RWPE2 (cell line): ENCODE data around the gene HOXC5.

Experiments used
- ATAC-seq: fragments of 200-7000 bp; cut with Tn5 transposase; 3 replicates; pipeline ENCODE4 v1.9.1; 2021; ENCODE audit warnings: low read depth
- DNase-seq: peaks from one replicate; pipeline ENCODE4 v3.0.0-alpha.2; 2020; ENCODE audit warnings: low spot score
- H3K27ac ChIP-seq: fragments of 450-650 bp; 2 replicates; pipeline ENCODE4 v1.5.1; 2017; ENCODE audit warnings: mild to moderate bottlenecking; ENCODE audit not compliant: poor library complexity, severe bottlenecking
- H3K27me3 ChIP-seq: fragments of 250-450 bp; sonication (Bioruptor Pico); 2 replicates; pipeline ENCODE4 v1.5.1; 2021; ENCODE audit warnings: mild to moderate bottlenecking, moderate library complexity; ENCODE audit not compliant: insufficient read depth, poor library complexity, severe bottlenecking
- H3K36me3 ChIP-seq: fragments of 250-450 bp; sonication (Bioruptor Pico); 2 replicates; pipeline ENCODE4 v1.5.1; 2020; ENCODE audit warnings: low read depth, mild to moderate bottlenecking, moderate library complexity
- H3K4me1 ChIP-seq: fragments of 250-450 bp; sonication (Bioruptor Pico); 2 replicates; pipeline ENCODE4 v1.5.1; 2021; ENCODE audit warnings: mild to moderate bottlenecking, moderate library complexity; ENCODE audit not compliant: insufficient read depth, poor library complexity, severe bottlenecking
- H3K4me3 ChIP-seq: fragments of 250-450 bp; sonication (Bioruptor Pico); 2 replicates; pipeline ENCODE4 v1.5.1; 2021; ENCODE audit warnings: mild to moderate bottlenecking, moderate library complexity; ENCODE audit not compliant: severe bottlenecking
- H3K9me3 ChIP-seq: fragments of 250-450 bp; sonication (Bioruptor Pico); 2 replicates; pipeline ENCODE4 v1.5.1; 2021; ENCODE audit warnings: mild to moderate bottlenecking, moderate library complexity; ENCODE audit not compliant: severe bottlenecking
- CTCF ChIP-seq: fragments of 450-650 bp; IDR thresholded peaks from one replicate; pipeline ENCODE4 v1.5.1; 2017; ENCODE audit warnings: mild to moderate bottlenecking, moderate library complexity; ENCODE audit not compliant: poor library complexity, severe bottlenecking

HOXC5 gene

GRCh38 chr12:54024127-54024526 is 8.7 kb upstream of the HOXC5 start:
- no peak overlapping the region for H3K27ac ChIP-seq

DNA sequence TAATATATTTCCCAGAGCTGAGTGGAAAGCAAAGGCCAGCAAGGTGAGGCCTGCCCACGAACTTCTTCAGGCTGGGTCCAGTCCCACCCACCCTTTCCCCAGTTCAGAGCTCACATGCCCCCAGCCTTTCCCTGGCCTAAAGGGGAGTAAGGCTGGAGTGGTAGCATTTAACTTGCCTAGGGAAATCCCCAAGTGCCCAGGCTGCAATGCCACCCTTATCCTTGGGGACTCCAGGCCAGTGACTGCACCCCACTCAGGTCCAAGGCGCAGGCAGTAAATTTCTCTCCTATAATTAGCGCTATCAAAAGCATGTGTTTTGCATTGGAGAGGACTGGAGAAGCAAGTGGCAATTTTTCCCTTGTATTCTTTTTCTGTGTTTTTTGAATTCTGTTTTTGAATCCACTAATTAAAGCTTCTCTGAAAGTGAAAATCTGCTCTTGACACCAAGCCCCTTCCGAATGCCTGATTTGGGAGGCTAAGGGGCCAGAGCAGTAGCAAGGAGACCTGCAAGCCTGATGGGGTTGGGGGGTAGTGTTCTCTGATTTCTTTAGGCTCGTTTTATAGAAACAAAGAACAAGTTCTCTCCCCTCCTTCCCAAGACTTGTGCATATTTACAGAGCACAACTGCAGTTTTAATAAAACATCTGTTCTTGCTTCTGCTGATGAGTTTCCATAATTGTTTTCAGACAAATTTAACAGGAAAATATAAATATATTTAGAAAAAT is 8.1 kb upstream of the HOXC5 start:
- Histone ChIP-seq H3K4me3 (no peak overlapping the region), H3K27me3 (peaks cover 88% of the 10 kb centered on the region), H3K4me1 (no peaks in the 10 kb centered on the region), H3K27ac (no peak overlapping the region), H3K36me3 (no peaks in the 10 kb centered on the region), H3K9me3 (no peaks in the 10 kb centered on the region)
- ATAC-seq: no peak
- no peak for DNase-seq
- no peak for TF ChIP-seq CTCF

More at GRCh38 chr12:54024127-54024526, 8.7 kb upstream of the HOXC5 start:
- DNase-seq (no peak), ATAC-seq (no peak)
- TF ChIP-seq CTCF: no peak
- Histone ChIP-seq H3K4me1 (no peaks in the 10 kb centered on the region), H3K4me3 (no peak overlapping the region), H3K36me3 (no peaks in the 10 kb centered on the region), H3K9me3 (no peaks in the 10 kb centered on the region), H3K27me3 (peaks cover 86% of the 10 kb centered on the region)

- no peak for TF ChIP-seq CTCF
- no peaks in the 10 kb centered on the region for H3K9me3 ChIP-seq
- H3K27me3 ChIP-seq: peaks cover 90% of the 10 kb centered on the region
- H3K27ac ChIP-seq: no peak overlapping the region
- DNase-seq: no peak
- H3K36me3 ChIP-seq: no peaks in the 10 kb centered on the region
- H3K4me1 ChIP-seq: no peaks in the 10 kb centered on the region
- ATAC-seq: no peak
- no peak overlapping the region for H3K4me3 ChIP-seq
Measured at GRCh38 chr12:54025499-54026405, 7.1 kb upstream of the HOXC5 start.

GRCh38 chr12:54026640-54027441 is 6.0 kb upstream of the HOXC5 start:
- no peak for TF ChIP-seq CTCF
- no peak for DNase-seq
- Histone ChIP-seq H3K27me3 (peaks cover 93% of the 10 kb centered on the region), H3K4me1 (no peaks in the 10 kb centered on the region), H3K4me3 (no peak overlapping the region), H3K9me3 (no peaks in the 10 kb centered on the region), H3K27ac (no peak overlapping the region), H3K36me3 (no peaks in the 10 kb centered on the region)
- no peak for ATAC-seq
